GM18951 (cell line): ENCODE results near the gene ALAD.
"Not testable (repeated sequence)": the region's sequence is repeated elsewhere in the genome, so short reads cannot be mapped to it uniquely, and the experiment has no call there.

Experiments
- POLR2A ChIP-seq: IDR thresholded peaks from 4 replicates; pipeline ENCODE4 v1.6.1; 2011; ENCODE audit warnings: mild to moderate bottlenecking; ENCODE audit not compliant: insufficient read length, insufficient read depth; ENCODE audit errors: extremely low read depth
- in situ Hi-C: fragments of 300-500 bp; cut with MboI; formaldehyde crosslinking; loops from one replicate; pipeline ENCODE4 v1.12.0; 2022; ENCODE audit warnings: low sequenced_read_pairs, mixed read lengths, inconsistent platforms; ENCODE audit not compliant: unreplicated experiment

The ALAD gene

GRCh38 chr9:113373676-113374392, 27.2 kb downstream of the ALAD start:
- TF ChIP-seq POLR2A, result no peak
- in situ Hi-C loops, result no loop called here

DNA sequence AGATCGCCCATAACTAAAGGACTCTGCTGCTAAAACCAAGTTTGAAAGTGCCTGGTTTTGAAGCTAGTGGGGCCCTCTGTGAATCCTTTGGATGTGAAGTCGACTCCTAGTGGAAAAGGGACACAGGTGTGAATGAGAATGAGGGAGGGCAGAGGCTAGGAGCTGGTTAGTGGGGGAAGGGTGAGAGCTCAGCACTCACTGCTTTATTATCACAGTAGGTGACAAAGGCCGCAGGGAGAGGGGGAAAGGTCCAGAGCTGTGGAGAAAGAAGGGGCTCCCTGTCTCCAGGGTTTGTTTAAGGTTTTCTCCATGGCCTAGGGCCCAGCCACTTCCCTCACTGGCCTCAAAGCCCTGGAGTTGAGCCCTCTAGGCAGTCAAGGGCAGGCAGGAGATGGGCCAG, 27.8 kb downstream of the ALAD start:
- in situ Hi-C loops, result no loop called here
- no peak for TF ChIP-seq POLR2A

- TF ChIP-seq POLR2A, result no peak
- in situ Hi-C loops, result no loop called here
These were observed 29.0 kb downstream of the ALAD start for GRCh38 chr9:113372059-113372458.

DNA sequence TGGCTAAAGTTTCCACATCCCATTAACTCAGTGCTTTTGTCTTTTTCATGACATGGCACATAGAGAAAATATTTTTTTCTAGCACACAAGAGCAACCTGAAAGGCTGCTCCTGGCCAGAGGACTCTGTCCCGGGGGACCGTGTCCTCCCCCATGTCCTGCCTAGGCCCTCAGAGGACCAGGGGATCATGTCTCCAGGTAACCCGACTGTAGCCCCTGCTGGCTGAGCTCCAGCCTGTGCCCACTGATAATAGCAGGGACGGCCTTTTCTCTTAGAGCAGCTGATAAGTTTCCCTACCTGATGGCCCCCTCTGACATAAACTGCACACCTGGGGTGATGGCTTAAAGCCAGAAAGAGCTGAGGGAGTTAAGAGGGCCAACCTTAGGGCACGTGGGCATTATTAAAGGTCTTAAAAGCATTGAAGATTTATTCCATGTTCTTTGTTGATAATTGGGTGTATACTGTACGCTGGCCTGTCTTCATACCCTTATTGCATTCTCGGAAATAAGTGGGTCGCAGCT, 30.2 kb downstream of the ALAD start:
- TF ChIP-seq POLR2A, result no peak
- in situ Hi-C loops, result no loop called here

- no peak for TF ChIP-seq POLR2A
- in situ Hi-C loops, result no loop called here
These were observed 31.3 kb downstream of the ALAD start for GRCh38 chr9:113369855-113370140.

DNA sequence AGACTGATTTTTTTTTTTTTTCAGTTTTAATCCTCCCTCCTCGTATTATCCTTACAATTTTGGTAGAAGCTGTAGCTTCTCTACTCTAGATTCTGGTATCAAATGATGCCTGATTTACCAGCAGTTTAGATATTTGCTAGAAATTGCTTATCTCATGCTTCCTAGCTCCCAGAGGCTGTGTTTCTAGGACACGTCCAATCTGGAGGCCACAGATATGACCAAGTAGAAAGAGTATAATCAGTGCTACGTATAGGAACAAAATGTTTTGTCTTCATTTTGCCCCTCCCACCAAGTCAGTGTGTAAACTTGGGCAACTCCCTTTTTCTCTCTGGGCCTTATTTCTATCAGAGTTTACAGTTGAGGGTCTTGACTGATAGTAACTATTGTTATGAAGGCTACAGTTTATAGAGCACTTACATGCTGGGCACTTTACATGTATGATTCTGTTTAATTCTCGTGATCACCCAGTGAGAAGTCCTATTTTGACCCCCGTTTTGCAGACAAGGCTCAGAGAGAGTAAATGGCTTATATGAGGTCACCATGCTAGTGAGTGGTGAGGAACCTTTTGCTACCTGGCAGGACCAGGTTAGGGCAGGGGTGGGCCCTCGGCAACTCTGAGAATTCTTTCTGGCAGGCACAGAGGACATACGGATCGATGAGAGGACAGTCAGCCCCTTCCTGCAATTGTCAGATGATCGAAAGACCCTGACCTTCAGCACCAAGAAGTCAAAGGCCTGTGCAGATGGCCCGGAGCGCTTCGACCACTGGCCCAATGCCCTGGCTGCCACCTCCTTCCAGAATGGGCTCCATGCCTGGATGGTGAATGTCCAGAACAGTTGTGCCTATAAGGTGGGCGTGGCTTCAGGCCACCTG, 31.9 kb downstream of the ALAD start:
- in situ Hi-C loops, result no loop called here
- no peak for TF ChIP-seq POLR2A

DNA sequence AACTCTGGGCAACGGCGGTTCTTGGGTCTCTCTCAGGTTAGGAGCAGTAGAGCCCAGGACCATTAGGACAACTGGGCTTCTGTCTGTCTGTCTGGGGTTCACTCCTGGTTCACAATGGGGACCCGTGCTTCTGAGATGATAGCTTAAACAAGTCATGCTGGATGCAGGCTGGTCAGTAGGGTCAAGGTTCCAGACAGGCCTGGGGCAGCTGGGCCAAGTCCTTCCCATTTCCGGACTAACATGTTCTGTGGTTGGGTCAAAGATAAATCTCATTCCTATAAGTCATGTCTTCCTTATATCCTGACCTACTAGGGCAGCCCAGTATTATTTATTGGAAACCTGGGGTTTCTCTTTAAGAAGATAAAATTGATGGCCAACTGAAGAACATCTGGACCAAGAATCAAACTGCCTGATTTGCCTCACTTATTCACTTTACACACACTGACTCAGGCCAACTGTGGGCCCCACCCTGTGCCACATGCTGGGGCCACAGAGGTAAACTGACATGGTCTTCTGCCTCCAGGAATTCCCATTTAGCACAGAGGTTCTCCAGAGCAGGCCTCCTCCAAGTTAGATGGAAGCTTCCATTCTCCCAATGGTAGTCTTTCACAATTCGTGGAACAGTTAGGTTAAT, 32.6 kb downstream of the ALAD start:
- in situ Hi-C loops, result no loop called here
- TF ChIP-seq POLR2A, result no peak

DNA sequence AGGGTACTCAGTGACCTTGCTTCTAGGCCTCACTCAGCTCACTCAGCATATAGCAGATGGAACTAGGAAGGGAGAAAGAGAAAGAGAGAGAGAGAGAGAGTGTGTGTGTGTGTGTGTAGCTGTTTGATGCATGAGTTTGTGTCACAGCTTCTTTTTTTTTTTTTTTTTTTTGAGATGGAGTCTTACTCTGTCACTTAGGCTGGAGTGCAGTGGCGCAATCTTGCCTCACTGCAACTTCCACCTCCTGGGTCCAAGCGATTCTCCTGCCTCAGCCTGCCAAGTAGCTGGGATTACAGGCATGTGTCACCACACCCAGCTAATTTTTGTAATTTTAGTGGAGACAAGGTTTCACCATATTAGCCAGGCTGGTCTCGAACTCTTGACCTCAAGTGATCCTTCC, 35.4 kb downstream of the ALAD start:
- in situ Hi-C loops, result not testable (repeated sequence)

- no peak for TF ChIP-seq POLR2A
- in situ Hi-C loops, result no loop called here
These were observed 36.1 kb downstream of the ALAD start for GRCh38 chr9:113364951-113365350.

GRCh38 chr9:113363336-113363735, 37.7 kb downstream of the ALAD start:
- in situ Hi-C loops, result no loop called here
- no peak for TF ChIP-seq POLR2A

DNA sequence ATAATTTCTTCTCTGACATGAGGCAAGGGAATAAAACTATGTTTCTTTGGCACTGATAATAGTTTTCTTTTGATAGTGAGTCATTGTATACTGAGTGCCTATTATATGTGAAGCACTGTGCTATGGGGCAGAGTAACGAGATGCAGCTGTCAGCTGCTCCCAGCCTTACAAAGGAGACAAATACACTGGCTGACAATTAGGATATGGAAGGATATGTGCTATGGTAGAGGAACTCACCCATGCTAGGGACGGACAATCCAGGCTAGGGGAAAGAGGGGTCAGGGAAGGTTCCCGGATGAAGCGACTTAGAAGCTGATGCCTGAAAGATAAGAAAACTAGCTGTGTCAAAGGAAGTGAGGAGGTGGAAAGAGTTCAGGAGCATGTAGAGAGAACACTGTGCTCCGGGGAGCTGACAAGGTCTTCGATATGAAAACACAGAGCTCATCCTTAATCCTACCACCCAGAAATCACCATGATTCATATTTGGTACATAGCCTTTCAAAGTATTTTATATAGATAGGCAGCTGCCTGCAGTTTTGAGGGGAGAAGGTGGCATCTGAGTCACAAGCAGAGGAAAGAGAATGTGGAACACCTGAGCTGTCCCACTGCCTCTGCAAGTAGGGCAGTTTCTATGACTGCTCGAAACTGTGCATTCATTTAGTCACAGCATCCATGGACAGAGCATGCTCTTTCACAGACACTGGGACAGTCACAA, 39.6 kb downstream of the ALAD start:
- in situ Hi-C loops, result no loop called here
- TF ChIP-seq POLR2A, result no peak

GRCh38 chr9:113360242-113360842, 40.7 kb downstream of the ALAD start:
- in situ Hi-C loops, result no loop called here
- TF ChIP-seq POLR2A, result no peak

GRCh38 chr9:113359385-113359784, 41.7 kb downstream of the ALAD start:
- TF ChIP-seq POLR2A, result no peak
- in situ Hi-C loops, result no loop called here
